H1 (cell line): Measurements from ENCODE around the gene ACTR1A.

ENCODE experiments used
- BRCA1 ChIP-seq: IDR thresholded peaks from 2 replicates; pipeline ENCODE4 v1.6.1; 2012; ENCODE audit warnings: low read depth, low read length, improper control_type of control experiment
- CBX5 ChIP-seq: fragments of 300-800, 300-1000 bp; sonication (generic); IDR thresholded peaks from 2 replicates; pipeline ENCODE4 v1.7.1; 2016; ENCODE audit warnings: antibody characterized with exemption, low read length, low read depth
- CEBPB ChIP-seq: IDR thresholded peaks from 2 replicates; pipeline ENCODE4 v1.6.1; 2012; ENCODE audit warnings: low read depth, low read length
- CTCF ChIP-seq, 3 experiments: IDR thresholded peaks; 1 replicate in 2 of 3; 2 replicates in 1 of 3; pipeline versions ENCODE4 v1.5.1 to v1.6.1; 2011; ENCODE audit warnings: low read length in 3 of 3, mild to moderate bottlenecking in 3 of 3, inconsistent platforms in 2 of 3, low read depth in 1 of 3, moderate library complexity in 1 of 3; ENCODE audit not compliant: insufficient read depth in 1 of 3; ENCODE audit errors: control extremely low read depth in 1 of 3
- EP300 ChIP-seq, 2 experiments: IDR thresholded peaks; 1 replicate in 1 of 2; 2 replicates in 1 of 2; pipeline ENCODE4 v1.6.1; 2011 to 2012; ENCODE audit warnings: low read depth in 2 of 2, low read length in 2 of 2, mild to moderate bottlenecking in 2 of 2, borderline replicate concordance in 1 of 2, inconsistent platforms in 1 of 2, moderate library complexity in 1 of 2
- GABPA ChIP-seq: IDR thresholded peaks from 2 replicates; pipeline ENCODE4 v1.6.1; 2011; ENCODE audit warnings: mild to moderate bottlenecking, low read length, moderate library complexity, borderline replicate concordance; ENCODE audit not compliant: insufficient read depth
- HDAC2 ChIP-seq, 2 experiments: fragments of 300-600 bp in 1 of 2; sonication (generic) in 1 of 2; IDR thresholded peaks; 2 replicates each; pipeline ENCODE4 v1.6.1; 2011 to 2012; ENCODE audit warnings: low read depth in 2 of 2, low read length in 2 of 2, mild to moderate bottlenecking in 2 of 2, moderate library complexity in 2 of 2, borderline replicate concordance in 1 of 2, inconsistent platforms in 1 of 2
- POLR2A ChIP-seq, 2 experiments: IDR thresholded peaks; 1 replicate in 1 of 2; 2 replicates in 1 of 2; pipeline ENCODE4 v1.6.1; 2011; ENCODE audit warnings: low read depth in 2 of 2, low read length in 2 of 2, mild to moderate bottlenecking in 2 of 2; ENCODE audit errors: control extremely low read depth in 1 of 2
- RAD21 ChIP-seq, 2 experiments: IDR thresholded peaks in 1 of 2; conservative IDR thresholded peaks in 1 of 2; 2 replicates each; pipeline ENCODE4 v1.6.1; 2011; ENCODE audit warnings: low read depth in 2 of 2, low read length in 2 of 2, improper control_type of control experiment in 1 of 2, inconsistent platforms in 1 of 2, mild to moderate bottlenecking in 1 of 2, moderate library complexity in 1 of 2
- TAF1 ChIP-seq: IDR thresholded peaks from 2 replicates; pipeline ENCODE4 v1.6.1; 2011; ENCODE audit warnings: mild to moderate bottlenecking, low read depth, low read length
- TF ChIP-seq, protein P1 (sequence below): IDR thresholded peaks from 2 replicates; pipeline ENCODE4 v1.6.1; 2012; ENCODE audit warnings: inconsistent platforms

DNA sequence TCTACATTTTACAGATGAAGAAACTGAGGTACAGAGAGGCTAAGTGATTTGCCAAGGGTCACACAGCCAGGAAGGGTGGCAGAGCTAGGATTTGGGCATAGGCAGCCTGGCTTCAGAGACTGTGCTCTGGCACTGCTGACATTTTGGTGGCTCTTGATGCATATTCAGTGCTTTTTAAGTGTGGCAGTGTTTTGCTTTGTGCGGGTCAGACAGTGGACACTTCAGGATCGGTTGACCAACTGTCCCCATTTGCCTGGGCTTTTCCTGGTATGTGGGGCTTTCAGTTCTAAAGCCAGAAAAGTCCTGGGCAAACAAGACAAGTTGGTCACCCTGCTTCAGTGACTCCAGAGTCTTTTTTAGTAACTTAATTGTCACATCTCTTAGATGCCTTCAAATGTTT is 36.3 kb upstream of the ACTR1A start:
- no peak for TF ChIP-seq TAF1
- TF ChIP-seq CTCF (IDR thresholded peaks at IDR 0.05; ENCODE audit: control extremely low read depth in 1 of 3, insufficient read depth in 1 of 3, low read depth in 1 of 3, low read length in 3 of 3) = no peak
- no peak for TF ChIP-seq RAD21 (IDR thresholded peaks at IDR 0.05 in 1 of 2, conservative IDR thresholded peaks at IDR 0.05 in 1 of 2; ENCODE audit: low read depth in 2 of 2, low read length in 2 of 2)
- no peak for TF ChIP-seq HDAC2 (IDR thresholded peaks at IDR 0.05; ENCODE audit: borderline replicate concordance in 1 of 2, low read depth in 2 of 2, low read length in 2 of 2)
- TF ChIP-seq GABPA = no peak
- TF ChIP-seq, protein P1, sequence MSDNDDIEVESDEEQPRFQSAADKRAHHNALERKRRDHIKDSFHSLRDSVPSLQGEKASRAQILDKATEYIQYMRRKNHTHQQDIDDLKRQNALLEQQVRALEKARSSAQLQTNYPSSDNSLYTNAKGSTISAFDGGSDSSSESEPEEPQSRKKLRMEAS = no peak
- no peak for TF ChIP-seq EP300 (IDR thresholded peaks at IDR 0.05; ENCODE audit: borderline replicate concordance in 1 of 2, low read depth in 2 of 2, low read length in 2 of 2)
- TF ChIP-seq BRCA1 = no peak
- TF ChIP-seq CEBPB = no peak
- no peak for TF ChIP-seq CBX5
- no peak for TF ChIP-seq POLR2A (IDR thresholded peaks at IDR 0.05; ENCODE audit: control extremely low read depth in 1 of 2, low read depth in 2 of 2, low read length in 2 of 2)
